Loucy (cell line): ENCODE data around the gene GFRA1.

Source experiments
- H2AFZ ChIP-seq: fragments of 200-600 bp; sonication (generic); 2 replicates; pipeline ENCODE4 v1.6.0; 2016; ENCODE audit warnings: antibody characterized with exemption, mild to moderate bottlenecking, low read length, moderate library complexity
- H3F3A ChIP-seq: fragments of 200-600 bp; 2 replicates; pipeline ENCODE4 v1.6.0; 2016; ENCODE audit warnings: antibody characterized with exemption, low read depth, mild to moderate bottlenecking
- H3K27me3 ChIP-seq: fragments of 200-600 bp; sonication (generic); 2 replicates; pipeline ENCODE4 v1.6.1; 2014; ENCODE audit warnings: low read length, mild to moderate bottlenecking; ENCODE audit not compliant: insufficient read depth, poor library complexity, severe bottlenecking
- H3K36me3 ChIP-seq: fragments of 200-600 bp; sonication (generic); 2 replicates; pipeline ENCODE4 v1.6.1; 2016; ENCODE audit warnings: low read length; ENCODE audit not compliant: insufficient read depth
- H3K4me1 ChIP-seq: fragments of 200-600 bp; sonication (generic); 2 replicates; pipeline ENCODE4 v1.5.1; 2014; ENCODE audit warnings: low read length, mild to moderate bottlenecking; ENCODE audit not compliant: insufficient read depth, poor library complexity, severe bottlenecking
- H3K4me2 ChIP-seq: fragments of 200-600 bp; sonication (generic); 2 replicates; pipeline ENCODE4 v1.6.0; 2014; ENCODE audit warnings: antibody characterized with exemption, low read length, low read depth, mild to moderate bottlenecking; ENCODE audit not compliant: poor library complexity, severe bottlenecking
- H3K4me3 ChIP-seq: fragments of 200-600 bp; sonication (generic); 2 replicates; pipeline ENCODE4 v1.5.1; 2014; ENCODE audit warnings: low read length, mild to moderate bottlenecking, mixed read lengths; ENCODE audit not compliant: poor library complexity, severe bottlenecking
- H3K79me2 ChIP-seq: fragments of 200-600 bp; sonication (generic); 2 replicates; pipeline ENCODE4 v1.6.1; 2014; ENCODE audit warnings: low read length; ENCODE audit not compliant: insufficient read depth
- H3K9ac ChIP-seq: fragments of 200-600 bp; sonication (generic); 2 replicates; pipeline ENCODE4 v1.6.0; 2014; ENCODE audit warnings: mild to moderate bottlenecking, low read depth, low read length, moderate library complexity; ENCODE audit not compliant: poor library complexity, severe bottlenecking
- H3K9me2 ChIP-seq: fragments of 200-600 bp; sonication (generic); replicated peaks from 2 replicates; pipeline ENCODE4 v1.6.1; 2016; ENCODE audit warnings: low read depth, low read length, mixed read lengths
- H3K9me3 ChIP-seq: fragments of 200-600 bp; sonication (generic); 2 replicates; pipeline ENCODE4 v1.6.1; 2014; ENCODE audit warnings: mild to moderate bottlenecking, antibody characterized with exemption, low read length, low read depth; ENCODE audit not compliant: insufficient read depth
- H4K20me1 ChIP-seq: fragments of 200-600 bp; sonication (generic); 2 replicates; pipeline ENCODE4 v1.6.0; 2014; ENCODE audit warnings: antibody characterized with exemption, low read length, mild to moderate bottlenecking; ENCODE audit not compliant: insufficient read depth, poor library complexity, severe bottlenecking
- EZH2phosphoT487 ChIP-seq: fragments of 200-600 bp; IDR thresholded peaks from 2 replicates; pipeline ENCODE4 v1.6.1; 2018; ENCODE audit warnings: antibody characterized with exemption, mild to moderate bottlenecking, moderate library complexity, borderline replicate concordance
- TF ChIP-seq, protein P1 (sequence below): fragments of 200-600 bp; sonication (generic); conservative IDR thresholded peaks from 2 replicates; pipeline ENCODE4 v1.5.1; 2014; ENCODE audit warnings: mild to moderate bottlenecking, antibody characterized with exemption, low read length

Gene GFRA1

DNA sequence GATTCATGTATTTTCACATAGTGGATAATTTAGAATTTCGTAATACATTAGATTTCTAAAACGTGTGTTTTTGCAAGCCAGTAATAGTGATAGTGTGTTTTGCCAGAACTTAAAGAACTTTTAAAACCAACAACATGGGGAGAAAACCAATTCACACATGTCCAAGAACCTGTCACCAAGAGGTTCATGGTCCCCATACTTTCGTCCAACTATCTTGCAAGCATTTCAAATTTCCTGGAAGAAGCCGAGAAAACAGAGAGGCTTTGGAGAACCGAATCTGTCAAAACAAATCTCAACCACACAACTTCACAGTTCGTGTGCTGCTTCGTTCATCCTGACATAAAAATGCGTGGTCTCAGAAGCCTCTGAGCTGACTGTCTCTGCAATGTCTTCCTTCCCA is 31.9 kb downstream of the GFRA1 start:
- Histone ChIP-seq H3K9me2 (no peaks in the 10 kb centered on the region), H3F3A (no peaks in the 10 kb centered on the region), H3K4me3 (no peak overlapping the region), H3K9me3 (no peaks in the 10 kb centered on the region), H2AFZ (no peak overlapping the region), H3K79me2 (peaks cover 77% of the 10 kb centered on the region), H3K27me3 (no peaks in the 10 kb centered on the region), H3K9ac (no peak overlapping the region), H4K20me1 (no peaks in the 10 kb centered on the region), H3K4me2 (no peak overlapping the region), H3K36me3 (peaks cover 17% of the 10 kb centered on the region; the same call in 1 of the 2 replicates), H3K4me1 (peaks cover 13% of the 10 kb centered on the region)
- TF ChIP-seq EZH2phosphoT487, result no peak
- TF ChIP-seq, protein P1, sequence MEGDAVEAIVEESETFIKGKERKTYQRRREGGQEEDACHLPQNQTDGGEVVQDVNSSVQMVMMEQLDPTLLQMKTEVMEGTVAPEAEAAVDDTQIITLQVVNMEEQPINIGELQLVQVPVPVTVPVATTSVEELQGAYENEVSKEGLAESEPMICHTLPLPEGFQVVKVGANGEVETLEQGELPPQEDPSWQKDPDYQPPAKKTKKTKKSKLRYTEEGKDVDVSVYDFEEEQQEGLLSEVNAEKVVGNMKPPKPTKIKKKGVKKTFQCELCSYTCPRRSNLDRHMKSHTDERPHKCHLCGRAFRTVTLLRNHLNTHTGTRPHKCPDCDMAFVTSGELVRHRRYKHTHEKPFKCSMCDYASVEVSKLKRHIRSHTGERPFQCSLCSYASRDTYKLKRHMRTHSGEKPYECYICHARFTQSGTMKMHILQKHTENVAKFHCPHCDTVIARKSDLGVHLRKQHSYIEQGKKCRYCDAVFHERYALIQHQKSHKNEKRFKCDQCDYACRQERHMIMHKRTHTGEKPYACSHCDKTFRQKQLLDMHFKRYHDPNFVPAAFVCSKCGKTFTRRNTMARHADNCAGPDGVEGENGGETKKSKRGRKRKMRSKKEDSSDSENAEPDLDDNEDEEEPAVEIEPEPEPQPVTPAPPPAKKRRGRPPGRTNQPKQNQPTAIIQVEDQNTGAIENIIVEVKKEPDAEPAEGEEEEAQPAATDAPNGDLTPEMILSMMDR, result no peak

DNA sequence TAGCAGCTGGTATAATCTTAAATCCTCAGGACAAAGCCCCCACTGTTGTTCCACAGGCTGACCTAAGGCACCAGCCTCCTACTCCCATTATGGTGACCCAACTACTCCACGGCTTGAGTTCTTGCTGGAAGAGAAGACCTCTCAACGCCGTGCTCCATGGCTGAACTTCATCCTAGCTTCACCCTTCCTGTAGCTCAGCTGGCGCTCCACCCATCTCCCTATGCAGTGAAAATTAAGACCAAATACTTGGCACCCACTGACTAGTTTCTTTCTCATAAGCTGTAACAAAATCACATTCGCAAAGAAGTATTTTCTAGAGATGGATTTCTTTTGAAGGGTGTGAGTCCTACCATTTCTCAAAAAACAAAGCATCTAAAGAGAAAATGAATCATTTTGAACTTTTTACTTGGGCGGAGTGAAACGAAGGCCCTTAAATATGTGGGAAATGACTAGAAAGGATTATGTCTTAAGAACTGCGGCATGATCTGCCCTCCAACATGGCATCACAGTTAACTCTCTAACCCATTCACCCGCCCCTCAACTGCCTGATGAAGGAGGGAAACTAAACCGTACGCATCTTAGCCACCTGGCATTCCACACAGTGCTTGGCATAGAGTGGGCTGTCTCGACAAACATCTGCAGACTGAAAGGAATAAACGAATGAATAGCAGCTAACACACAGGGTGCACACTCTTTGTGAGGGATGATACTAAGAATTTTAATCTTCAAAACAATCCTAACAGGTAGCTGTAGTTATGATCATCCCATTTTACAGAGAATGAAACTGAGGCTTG is 32.7 kb downstream of the GFRA1 start:
- Histone ChIP-seq H3K4me1 (peaks cover 20% of the 10 kb centered on the region), H3K79me2 (peaks cover 79% of the 10 kb centered on the region), H3K4me3 (no peak overlapping the region), H3K9me3 (no peaks in the 10 kb centered on the region), H3K36me3 (peaks cover 11% of the 10 kb centered on the region; the same call in 1 of the 2 replicates), H2AFZ (no peak overlapping the region), H3F3A (no peaks in the 10 kb centered on the region), H3K9ac (no peak overlapping the region), H3K9me2 (no peaks in the 10 kb centered on the region), H4K20me1 (no peaks in the 10 kb centered on the region), H3K27me3 (no peaks in the 10 kb centered on the region), H3K4me2 (no peak overlapping the region)
- TF ChIP-seq, protein P1, result no peak
- TF ChIP-seq EZH2phosphoT487, result no peak

DNA sequence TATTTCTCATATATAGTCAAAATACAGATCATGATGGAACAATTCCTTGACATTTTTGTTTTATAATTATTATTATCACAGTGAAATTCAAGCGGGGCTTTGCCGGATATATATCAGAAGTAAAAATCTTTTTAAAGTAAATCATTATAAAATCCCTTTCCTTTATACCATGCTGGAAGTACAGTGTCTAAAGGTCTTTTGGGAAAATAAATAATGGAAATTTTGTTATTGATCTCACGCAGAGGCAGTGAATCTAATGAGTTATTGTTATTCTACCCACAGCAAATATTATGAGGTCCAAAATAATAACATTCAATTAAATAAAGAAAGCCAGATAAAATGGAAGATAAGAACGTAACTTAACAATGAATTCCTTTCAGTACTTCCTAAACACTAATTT is 33.8 kb downstream of the GFRA1 start:
- Histone ChIP-seq H3K4me2 (no peak overlapping the region), H4K20me1 (no peaks in the 10 kb centered on the region), H2AFZ (no peak overlapping the region), H3K79me2 (peaks cover 85% of the 10 kb centered on the region), H3K4me1 (peaks cover 25% of the 10 kb centered on the region), H3K36me3 (peaks cover 8% of the 10 kb centered on the region; the same call in 1 of the 2 replicates), H3K9me2 (no peaks in the 10 kb centered on the region), H3F3A (no peaks in the 10 kb centered on the region), H3K27me3 (no peaks in the 10 kb centered on the region), H3K9ac (no peak overlapping the region), H3K9me3 (0 out of 2 replicates have a peak, but pooled peaks cover 3% of the 10 kb centered on the region), H3K4me3 (no peak overlapping the region)
- no peak for TF ChIP-seq EZH2phosphoT487
- TF ChIP-seq, protein P1, result no peak
